H1 (cell line): ENCODE data around the gene PLCB2. TPM values are rescaled to one million over a fixed set of nuclear protein-coding genes. Genes with fewer than 3 reads are reported as not detected.

Experiments
- CTCF ChIA-PET: fragments of 300-600 bp; sonication (Branson Sonifier 250); formaldehyde crosslinking; loops from one replicate; lab custom pipeline; 2021; ENCODE audit not compliant: partially characterized antibody; lab: Charles Lee
- POLR2A ChIA-PET: fragments of 300-600 bp; sonication (Branson Sonifier 250); formaldehyde crosslinking; loops from one replicate; lab custom pipeline; 2021; ENCODE audit warnings: inconsistent platforms; ENCODE audit not compliant: partially characterized antibody; lab: Charles Lee
- DNase-seq, 2 experiments: peaks; one replicate each; pipeline versions ENCODE4 v3.0.0 to v3.0.0-alpha.2; 2010 to 2022; ENCODE audit warnings: low spot score in 2 of 2, low read depth in 1 of 2, mixed read lengths in 1 of 2
- FAIRE-seq: peaks from 2 replicates; lab custom pipeline; 2011; peaks lifted over from hg19 to GRCh38; lab: Jason Lieb, UNC
- H2AFZ ChIP-seq: 2 replicates; pipeline ENCODE4 v1.8.1; 2012; ENCODE audit warnings: low read length, inconsistent platforms
- H2AK5ac ChIP-seq: 2 replicates; pipeline ENCODE4 v1.6.1; 2013; ENCODE audit warnings: low read depth, low read length
- H2BK120ac ChIP-seq: replicated peaks from 2 replicates; pipeline ENCODE3; 2013; ENCODE audit warnings: low read depth, low read length, inconsistent platforms
- H2BK12ac ChIP-seq: 2 replicates; pipeline ENCODE4 v1.6.1; 2013; ENCODE audit warnings: low read depth, low read length
- H2BK15ac ChIP-seq: 2 replicates; pipeline ENCODE4 v1.6.1; 2013; ENCODE audit warnings: low read length
- H2BK20ac ChIP-seq: 2 replicates; pipeline ENCODE4 v1.6.1; 2013; ENCODE audit warnings: low read length
- H2BK5ac ChIP-seq: 2 replicates; pipeline ENCODE4 v1.6.1; 2013; ENCODE audit warnings: low read depth, low read length
- H3K14ac ChIP-seq: 2 replicates; pipeline ENCODE4 v1.6.1; 2013; ENCODE audit warnings: inconsistent platforms; ENCODE audit not compliant: insufficient read length
- H3K18ac ChIP-seq: 2 replicates; pipeline ENCODE4 v1.6.1; 2013; ENCODE audit warnings: low read length; ENCODE audit errors: extremely low read depth
- H3K23ac ChIP-seq: 2 replicates; pipeline ENCODE4 v1.6.1; 2013; ENCODE audit warnings: inconsistent platforms; ENCODE audit not compliant: insufficient read length
- H3K23me2 ChIP-seq: 2 replicates; pipeline ENCODE4 v1.6.1; 2013; ENCODE audit warnings: low read depth, low read length
- H3K27ac ChIP-seq: 2 replicates; pipeline ENCODE4 v1.6.1; 2011; ENCODE audit warnings: low read depth, low read length, inconsistent platforms
- H3K27me3 ChIP-seq, 4 experiments: replicated peaks in 1 of 4; 1 replicate in 1 of 4; 2 replicates in 3 of 4; pipeline versions ENCODE4 v1.6.1 to v1.8.1; 2011 to 2013; ENCODE audit warnings: low read length in 3 of 4, mild to moderate bottlenecking in 3 of 4, inconsistent platforms in 2 of 4, mixed read lengths in 2 of 4, moderate library complexity in 1 of 4; ENCODE audit not compliant: control insufficient read depth in 3 of 4, insufficient read depth in 3 of 4; ENCODE audit errors: extremely low read depth in 1 of 4
- H3K36me3 ChIP-seq, 4 experiments: 2 replicates each; pipeline versions ENCODE4 v1.6.1 to v1.8.1; 2011 to 2013; ENCODE audit warnings: mild to moderate bottlenecking in 4 of 4, low read length in 3 of 4, moderate library complexity in 2 of 4, control low read depth in 1 of 4, inconsistent platforms in 1 of 4; ENCODE audit not compliant: insufficient read depth in 4 of 4, control insufficient read depth in 2 of 4
- H3K4ac ChIP-seq: replicated peaks from 2 replicates; pipeline ENCODE3; 2013; ENCODE audit warnings: low read length, low read depth, mixed read lengths, inconsistent platforms; ENCODE audit not compliant: insufficient read length
- H3K4me1 ChIP-seq, 4 experiments: replicated peaks in 1 of 4; 1 replicate in 1 of 4; 2 replicates in 3 of 4; pipeline versions ENCODE4 v1.6.1 to v1.8.1; 2011 to 2013; ENCODE audit warnings: low read length in 3 of 4, inconsistent platforms in 2 of 4, mixed read lengths in 1 of 4; ENCODE audit not compliant: insufficient read depth in 4 of 4, control insufficient read depth in 3 of 4
- H3K4me2 ChIP-seq, 2 experiments: 2 replicates each; pipeline versions ENCODE4 v1.6.1 to v1.8.1; 2011 to 2013; ENCODE audit warnings: low read depth in 2 of 2, low read length in 2 of 2, control low read depth in 1 of 2, inconsistent platforms in 1 of 2, mild to moderate bottlenecking in 1 of 2; ENCODE audit not compliant: insufficient read depth in 1 of 2
- H3K4me3 ChIP-seq, 4 experiments: fragments of 200-600, 300-600 bp in 1 of 4; sonication (generic), shearing (Covaris generic), sonication (Bioruptor Twin) in 1 of 4; 2 replicates each; pipeline versions ENCODE4 v1.5.1 to v1.8.1; 2011 to 2016; ENCODE audit warnings: low read length in 4 of 4, low read depth in 3 of 4, control low read depth in 2 of 4, inconsistent platforms in 2 of 4, mild to moderate bottlenecking in 2 of 4, mixed read lengths in 1 of 4, moderate library complexity in 1 of 4; ENCODE audit not compliant: insufficient read depth in 2 of 4; ENCODE audit errors: extremely low read depth in 1 of 4
- H3K56ac ChIP-seq: replicated peaks from 2 replicates; pipeline ENCODE3; 2013; ENCODE audit warnings: low read depth, mild to moderate bottlenecking, mixed read lengths, low read length, inconsistent platforms; ENCODE audit not compliant: insufficient read length
- H3K79me1 ChIP-seq: 2 replicates; pipeline ENCODE4 v1.6.1; 2013; ENCODE audit warnings: low read depth, low read length, control low read depth
- H3K79me2 ChIP-seq, 2 experiments: 2 replicates each; pipeline versions ENCODE4 v1.6.1 to v1.8.1; 2012 to 2013; ENCODE audit warnings: low read length in 2 of 2, mild to moderate bottlenecking in 2 of 2, inconsistent platforms in 1 of 2; ENCODE audit not compliant: insufficient read depth in 2 of 2, control insufficient read depth in 1 of 2
- H3K9ac ChIP-seq, 4 experiments: replicated peaks in 1 of 4; 1 replicate in 1 of 4; 2 replicates in 3 of 4; pipeline versions ENCODE4 v1.6.1 to v1.8.1; 2011 to 2013; ENCODE audit warnings: low read depth in 3 of 4, low read length in 3 of 4, control low read depth in 2 of 4, mild to moderate bottlenecking in 2 of 4, moderate library complexity in 2 of 4, inconsistent platforms in 1 of 4; ENCODE audit errors: extremely low read depth in 1 of 4
- H3K9me3 ChIP-seq, 2 experiments: 2 replicates each; pipeline versions ENCODE4 v1.6.1 to v1.8.1; 2012 to 2013; ENCODE audit warnings: mild to moderate bottlenecking in 2 of 2, moderate library complexity in 2 of 2, control low read depth in 1 of 2, inconsistent platforms in 1 of 2, low read depth in 1 of 2, low read length in 1 of 2, mixed read lengths in 1 of 2; ENCODE audit not compliant: insufficient read depth in 2 of 2
- H4K20me1 ChIP-seq, 2 experiments: replicated peaks in 1 of 2; 2 replicates each; pipeline versions ENCODE3 to v1.8.1; 2011 to 2013; ENCODE audit warnings: inconsistent platforms in 2 of 2, low read length in 2 of 2, mild to moderate bottlenecking in 1 of 2; ENCODE audit not compliant: insufficient read depth in 2 of 2, control insufficient read depth in 1 of 2
- H4K5ac ChIP-seq: 2 replicates; pipeline ENCODE4 v1.6.1; 2013; ENCODE audit warnings: low read length, low read depth, mixed read lengths, inconsistent platforms; ENCODE audit not compliant: insufficient read length
- H4K8ac ChIP-seq: 2 replicates; pipeline ENCODE4 v1.8.0; 2013; ENCODE audit warnings: mild to moderate bottlenecking, moderate library complexity, low read length, inconsistent platforms; ENCODE audit not compliant: insufficient read depth; ENCODE audit errors: extremely low read depth
- H4K91ac ChIP-seq: replicated peaks from 2 replicates; pipeline ENCODE3; 2013; ENCODE audit warnings: low read length, mixed read lengths, inconsistent platforms; ENCODE audit not compliant: insufficient read length
- GTF2F1 ChIP-seq: IDR thresholded peaks from 2 replicates; pipeline ENCODE4 v1.6.1; 2012; ENCODE audit warnings: low read depth, low read length, improper control_type of control experiment, borderline replicate concordance
- HDAC6 ChIP-seq: IDR thresholded peaks from one replicate; pipeline ENCODE4 v1.7.1; 2012; ENCODE audit warnings: low read depth, mild to moderate bottlenecking, inconsistent platforms, low read length, moderate library complexity
- KDM4A ChIP-seq: IDR thresholded peaks from one replicate; pipeline ENCODE4 v1.7.1; 2012; ENCODE audit warnings: low read depth, mild to moderate bottlenecking, moderate library complexity, low read length, inconsistent platforms; ENCODE audit not compliant: severe bottlenecking
- POLR2A ChIP-seq, 2 experiments: IDR thresholded peaks; 1 replicate in 1 of 2; 2 replicates in 1 of 2; pipeline ENCODE4 v1.6.1; 2011; ENCODE audit warnings: low read depth in 2 of 2, low read length in 2 of 2, mild to moderate bottlenecking in 2 of 2; ENCODE audit errors: control extremely low read depth in 1 of 2
- SIX5 ChIP-seq: IDR thresholded peaks from 2 replicates; pipeline ENCODE4 v1.6.1; 2011; ENCODE audit warnings: mild to moderate bottlenecking, low read depth, low read length
- SP2 ChIP-seq: IDR thresholded peaks from 2 replicates; pipeline ENCODE4 v1.6.1; 2012; ENCODE audit warnings: mild to moderate bottlenecking, low read length, inconsistent platforms
- SP4 ChIP-seq: IDR thresholded peaks from 2 replicates; pipeline ENCODE4 v1.6.1; 2012; ENCODE audit warnings: low read length, inconsistent platforms
- TAF1 ChIP-seq: IDR thresholded peaks from 2 replicates; pipeline ENCODE4 v1.6.1; 2011; ENCODE audit warnings: mild to moderate bottlenecking, low read depth, low read length
- YY1 ChIP-seq: IDR thresholded peaks from 2 replicates; pipeline ENCODE4 v1.6.1; 2011; ENCODE audit warnings: low read depth, mild to moderate bottlenecking, low read length
- WGBS, 2 experiments: shearing (Covaris generic) in 1 of 2; methylation state at CpG; one replicate each; pipeline versions ENCODE4 v1.1.6 to v1.1.7; 2013 to 2015; ENCODE audit warnings: low lambda C conversion rate in 2 of 2, mixed read lengths in 2 of 2, inconsistent platforms in 1 of 2, low coverage in 1 of 2, missing lambda C conversion rate in 1 of 2; ENCODE audit not compliant: insufficient replicate concordance in 2 of 2, insufficient coverage in 1 of 2, insufficient read length in 1 of 2; ENCODE audit errors: extremely low coverage in 1 of 2, missing lambda C conversion rate in 1 of 2; 5-methylcytosine and 5-hydroxymethylcytosine counted together
- polyA plus RNA-seq, 7 experiments: library from polyadenylated mRNA; depleted of rRNA in 3 of 7; stranded (reverse) in 5 of 7; unstranded in 2 of 7; fragments of >200 nt in 5 of 7; fragments of 200-250 nt in 2 of 7; gene quantifications; 1 replicate in 5 of 7; 2 replicates in 1 of 7; 4 replicates in 1 of 7; pipeline versions ENCODE4 v1.2.1 to v1.2.3, GENCODE V29; 2011 to 2013; ENCODE audit warnings: missing spikeins in 2 of 7, mixed read lengths in 2 of 7
- total RNA-seq: library from RNA; stranded (reverse); fragmentation: NEBNext Ultra II Directional; extraction: Animal tissue kit (Norgen Biotek cat#: 25700); gene quantifications from 2 replicates; pipeline ENCODE4 v1.2.1, GENCODE V29; 2021
- TF ChIP-seq, protein P1 (sequence below): IDR thresholded peaks from 2 replicates; pipeline ENCODE4 v1.6.1; 2011; ENCODE audit warnings: low read depth, mild to moderate bottlenecking, low read length; ENCODE audit not compliant: insufficient read depth
- TF ChIP-seq, protein P2 (sequence below): IDR thresholded peaks from 2 replicates; pipeline ENCODE4 v1.6.1; 2011; ENCODE audit warnings: low read length, improper control_type of control experiment

PLCB2 gene
- total and polyA plus RNA-seq, 2 of the 8 experiments (the other 6 are each of a cell fraction or from before 2014, with no cell fraction given), result 7.2 to 8.4 TPM

DNA sequence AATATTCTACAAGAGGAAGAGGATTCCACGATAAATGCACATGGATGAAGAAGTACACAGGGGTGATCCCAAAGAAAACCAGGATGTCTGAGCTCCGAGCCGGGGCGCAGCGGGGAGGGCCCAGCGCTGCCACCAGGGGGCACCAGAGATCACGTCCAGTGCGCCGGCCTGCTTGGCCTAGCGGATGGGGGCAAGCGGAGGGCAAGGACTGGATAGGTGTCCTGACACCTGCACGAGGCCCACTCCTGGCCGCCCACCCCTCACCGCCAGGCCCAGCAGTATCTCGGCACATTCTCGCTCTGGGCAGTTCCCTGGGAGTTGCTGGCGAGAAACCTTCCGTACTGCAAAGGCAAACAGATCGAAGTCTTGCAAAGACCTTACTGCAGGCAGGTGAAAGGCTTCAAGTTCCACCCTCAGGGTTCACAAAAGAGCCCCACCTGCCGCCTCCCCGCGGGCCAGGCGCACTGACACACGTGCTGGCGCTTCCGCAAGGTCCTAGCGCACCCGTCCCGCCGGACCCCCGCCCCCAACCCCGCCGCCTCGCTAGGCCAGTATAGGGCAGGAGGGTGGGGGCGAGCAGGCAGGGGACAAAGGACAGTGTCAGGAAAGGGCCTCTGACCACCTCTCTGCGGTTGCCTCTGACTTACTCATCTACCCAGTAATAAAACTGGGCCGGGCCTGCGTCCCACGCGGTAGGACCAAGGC lies 28.1 kb downstream of the PLCB2 start:
- H3K27me3 ChIP-seq, result peaks cover 40 to 56% (median 49%) of the 10 kb centered on the region in 4 experiments
- H3K27ac ChIP-seq, result no peak overlapping the region
- H4K91ac ChIP-seq, result peak overlapping the region; percentile 85
- H2BK20ac ChIP-seq, result 0 out of 2 replicates have a peak overlapping the region, but pooled peaks have one; percentile 10
- ChIA-PET POLR2A (interaction anchor here (0.7 to 2.9 kb wide), 15 partner anchors 10 to 241 kb away, joined by 3 to 29 read pairs (median 4); partner anchors contain the start of genes PLCB2 and SRP14), CTCF (interaction anchor here (0.6 to 27.9 kb wide), 29 partner anchors 13 to 334 kb away, joined by 3 to 1340 read pairs (median 4); partner anchors contain the start of genes BMF, CCDC9B, INAFM2 and PAK6)
- H2BK5ac ChIP-seq, result no peak overlapping the region
- peak overlapping the region; percentile 97 for H3K18ac ChIP-seq
- H3K56ac ChIP-seq, result no peak overlapping the region
- peaks cover 0 to 15% (median 0%) of the 10 kb centered on the region in 4 experiments; a peak in 1 of 8 replicates for H3K36me3 ChIP-seq
- 0 out of 2 replicates have a peak overlapping the region, but pooled peaks have one; percentile 45 for H2BK12ac ChIP-seq
- H2BK120ac ChIP-seq, result peak overlapping the region; percentile 81
- H3K4ac ChIP-seq, result no peak overlapping the region
- H3K4me3 ChIP-seq, result peak overlapping the region in 3 of 4 experiments; percentile 10 to 61 (median 19); a peak in 3 of 8 replicates
- peaks cover 22% of the 10 kb centered on the region; the same call in 1 of the 2 replicates for H3K23me2 ChIP-seq
- no peaks in the 10 kb centered on the region for H3K9me3 ChIP-seq
- H4K8ac ChIP-seq, result peak overlapping the region; percentile 72
- H3K9ac ChIP-seq, result no peak overlapping the region
- H3K4me2 ChIP-seq, result peak overlapping the region; percentile 78 to 97
- H3K14ac ChIP-seq, result no peak overlapping the region
- H2BK15ac ChIP-seq, result peak overlapping the region; percentile 99; the same call in 1 of the 2 replicates
- H4K20me1 ChIP-seq, result no peaks in the 10 kb centered on the region
- 5% methylated on average over 40 of the region's 40 CpGs; no CpG with 5 or more reads in 1 of the 2 experiments for WGBS, 2 experiments
- H2AK5ac ChIP-seq, result no peak overlapping the region
- H3K4me1 ChIP-seq, result peaks cover 7 to 30% (median 20%) of the 10 kb centered on the region in 4 experiments
- no peaks in the 10 kb centered on the region for H3K79me2 ChIP-seq
- no peaks in the 10 kb centered on the region for H3K79me1 ChIP-seq
- H4K5ac ChIP-seq, result no peak overlapping the region
- no peak overlapping the region for H2AFZ ChIP-seq
- H3K23ac ChIP-seq, result no peak overlapping the region
- FAIRE-seq (no peak), DNase-seq (peak in 1 of 2 experiments; percentile 99)
- TF ChIP-seq TAF1 (no peak), KDM4A (peak; percentile 53), SIX5 (no peak), GTF2F1 (no peak), SP2 (no peak), HDAC6 (no peak), SP4 (no peak), POLR2A (IDR thresholded peaks at IDR 0.05; ENCODE audit: control extremely low read depth in 1 of 2, low read depth in 2 of 2, low read length in 2 of 2) (no peak), YY1 (no peak)
- TF ChIP-seq, protein P1, sequence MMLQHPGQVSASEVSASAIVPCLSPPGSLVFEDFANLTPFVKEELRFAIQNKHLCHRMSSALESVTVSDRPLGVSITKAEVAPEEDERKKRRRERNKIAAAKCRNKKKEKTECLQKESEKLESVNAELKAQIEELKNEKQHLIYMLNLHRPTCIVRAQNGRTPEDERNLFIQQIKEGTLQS, result no peak
- TF ChIP-seq, protein P2, sequence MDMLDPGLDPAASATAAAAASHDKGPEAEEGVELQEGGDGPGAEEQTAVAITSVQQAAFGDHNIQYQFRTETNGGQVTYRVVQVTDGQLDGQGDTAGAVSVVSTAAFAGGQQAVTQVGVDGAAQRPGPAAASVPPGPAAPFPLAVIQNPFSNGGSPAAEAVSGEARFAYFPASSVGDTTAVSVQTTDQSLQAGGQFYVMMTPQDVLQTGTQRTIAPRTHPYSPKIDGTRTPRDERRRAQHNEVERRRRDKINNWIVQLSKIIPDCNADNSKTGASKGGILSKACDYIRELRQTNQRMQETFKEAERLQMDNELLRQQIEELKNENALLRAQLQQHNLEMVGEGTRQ, result no peak
